Kidney (tissue), 14 donors: ENCODE measurements around the gene BST1. TPM values are rescaled to one million over a fixed set of nuclear protein-coding genes. Genes with fewer than 3 reads are reported as not detected.

Source experiments
- DNase-seq, 5 donors: peaks; one replicate each; pipeline ENCODE4 v3.0.0-alpha.2; 2013 to 2020
- FAIRE-seq: peaks from 2 replicates; lab custom pipeline; 2012; peaks lifted over from hg19 to GRCh38; lab: Jason Lieb, UNC
- H3K27ac ChIP-seq, 2 donors: one replicate each; pipeline ENCODE4 v1.7.0; 2013; ENCODE audit warnings: low read depth in 2 of 2, low read length in 2 of 2, inconsistent platforms in 1 of 2
- H3K27me3 ChIP-seq: one replicate; pipeline ENCODE4 v1.7.1; 2013; ENCODE audit warnings: low read length, inconsistent platforms; ENCODE audit not compliant: control insufficient read depth, insufficient read depth
- H3K36me3 ChIP-seq, 3 donors: one replicate each; pipeline versions ENCODE4 v1.7.0 to v1.7.1; 2013; ENCODE audit warnings: low read length in 3 of 3, control low read depth in 1 of 3, inconsistent platforms in 1 of 3; ENCODE audit not compliant: insufficient read depth in 3 of 3, control insufficient read depth in 2 of 3
- H3K4me1 ChIP-seq, 3 donors: one replicate each; pipeline versions ENCODE4 v1.7.0 to v1.7.1; 2013; ENCODE audit warnings: low read length in 3 of 3, inconsistent platforms in 1 of 3, low read depth in 1 of 3; ENCODE audit not compliant: control insufficient read depth in 2 of 3, insufficient read depth in 2 of 3
- H3K4me3 ChIP-seq, 3 donors: one replicate each; pipeline versions ENCODE4 v1.7.0 to v1.8.1; 2013; ENCODE audit warnings: low read length in 3 of 3, control low read depth in 1 of 3, inconsistent platforms in 1 of 3
- H3K9ac ChIP-seq, 3 donors: one replicate each; pipeline versions ENCODE4 v1.7.0 to v1.7.1; 2013; ENCODE audit warnings: low read length in 3 of 3, control low read depth in 1 of 3, inconsistent platforms in 1 of 3
- H3K9me3 ChIP-seq, 3 donors: one replicate each; pipeline versions ENCODE4 v1.7.0 to v1.7.1; 2013; ENCODE audit warnings: low read length in 3 of 3, control low read depth in 1 of 3, inconsistent platforms in 1 of 3; ENCODE audit not compliant: control insufficient read depth in 2 of 3, insufficient read depth in 1 of 3
- intact Hi-C: fragments of 100-400 bp; cut with DNase I; formaldehyde crosslinking; loops from one replicate; pipeline ENCODE4 v1.11.1; 2022
- polyA plus RNA-seq: library from polyadenylated mRNA; stranded (reverse); fragments of 350-450 nt; fragmentation: Illumina TruSeq; extraction: RNeasy Lipid Tissue Mini Kit (QIAGEN cat#74804); gene quantifications from one replicate; pipeline ENCODE4 v1.2.3, GENCODE V29; 2014; ENCODE audit warnings: low read depth, low replicate concordance; ENCODE audit not compliant: insufficient read depth
- total RNA-seq: library from RNA; stranded (reverse); fragmentation: NEBNext Ultra II Directional; extraction: Animal tissue kit (Norgen Biotek cat#: 25700); gene quantifications from one replicate; pipeline ENCODE4 v1.2.1, GENCODE V29; 2021
- TF ChIP-seq, protein P1 (sequence below): IDR thresholded peaks from 3 replicates; pipeline ENCODE4 v1.5.1; 2012; ENCODE audit warnings: mild to moderate bottlenecking, moderate library complexity, borderline replicate concordance; ENCODE audit not compliant: insufficient read depth; ENCODE audit errors: extremely low read depth
- donor health status: control.
- donor health status: control.
- donor health status: control.
- donor health status: control.
- donor health status: control.
- donor health status: DM: yes; HTN: yes; CAD: no.
- donor health status: Normal renal cell carcinoma (clear cell type).

BST1 gene
- total and polyA plus RNA-seq, 2 donors from 2014 or later, result 5.3 to 19.0 TPM

DNA sequence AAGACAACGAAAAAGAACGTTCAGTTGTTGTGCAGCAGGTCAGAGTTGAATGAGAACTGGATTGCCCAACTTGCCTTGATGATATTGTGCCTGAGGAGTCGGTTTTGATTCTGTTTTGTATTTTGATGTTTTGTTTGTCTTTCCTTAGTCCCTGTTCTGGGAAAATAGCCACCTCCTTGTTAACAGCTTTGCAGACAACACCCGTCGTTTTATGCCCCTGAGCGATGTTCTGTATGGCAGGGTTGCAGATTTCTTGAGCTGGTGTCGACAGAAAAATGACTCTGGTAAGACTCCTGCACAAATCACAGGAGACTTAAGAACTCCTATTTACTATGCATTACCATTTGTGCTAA lies 4.5 kb downstream of the BST1 start:
- Histone ChIP-seq H3K9ac (no peak overlapping the region), H3K4me1 (peaks cover 0 to 1% (median 0%) of the 10 kb centered on the region in 3 donors), H3K9me3 (no peaks in the 10 kb centered on the region), H3K4me3 (no peak overlapping the region), H3K27ac (no peak overlapping the region), H3K36me3 (no peaks in the 10 kb centered on the region), H3K27me3 (no peaks in the 10 kb centered on the region)
- intact Hi-C loops, result no loop called here
- FAIRE-seq (no peak), DNase-seq (no peak)
- TF ChIP-seq, protein P1, sequence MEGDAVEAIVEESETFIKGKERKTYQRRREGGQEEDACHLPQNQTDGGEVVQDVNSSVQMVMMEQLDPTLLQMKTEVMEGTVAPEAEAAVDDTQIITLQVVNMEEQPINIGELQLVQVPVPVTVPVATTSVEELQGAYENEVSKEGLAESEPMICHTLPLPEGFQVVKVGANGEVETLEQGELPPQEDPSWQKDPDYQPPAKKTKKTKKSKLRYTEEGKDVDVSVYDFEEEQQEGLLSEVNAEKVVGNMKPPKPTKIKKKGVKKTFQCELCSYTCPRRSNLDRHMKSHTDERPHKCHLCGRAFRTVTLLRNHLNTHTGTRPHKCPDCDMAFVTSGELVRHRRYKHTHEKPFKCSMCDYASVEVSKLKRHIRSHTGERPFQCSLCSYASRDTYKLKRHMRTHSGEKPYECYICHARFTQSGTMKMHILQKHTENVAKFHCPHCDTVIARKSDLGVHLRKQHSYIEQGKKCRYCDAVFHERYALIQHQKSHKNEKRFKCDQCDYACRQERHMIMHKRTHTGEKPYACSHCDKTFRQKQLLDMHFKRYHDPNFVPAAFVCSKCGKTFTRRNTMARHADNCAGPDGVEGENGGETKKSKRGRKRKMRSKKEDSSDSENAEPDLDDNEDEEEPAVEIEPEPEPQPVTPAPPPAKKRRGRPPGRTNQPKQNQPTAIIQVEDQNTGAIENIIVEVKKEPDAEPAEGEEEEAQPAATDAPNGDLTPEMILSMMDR, result no peak

DNA sequence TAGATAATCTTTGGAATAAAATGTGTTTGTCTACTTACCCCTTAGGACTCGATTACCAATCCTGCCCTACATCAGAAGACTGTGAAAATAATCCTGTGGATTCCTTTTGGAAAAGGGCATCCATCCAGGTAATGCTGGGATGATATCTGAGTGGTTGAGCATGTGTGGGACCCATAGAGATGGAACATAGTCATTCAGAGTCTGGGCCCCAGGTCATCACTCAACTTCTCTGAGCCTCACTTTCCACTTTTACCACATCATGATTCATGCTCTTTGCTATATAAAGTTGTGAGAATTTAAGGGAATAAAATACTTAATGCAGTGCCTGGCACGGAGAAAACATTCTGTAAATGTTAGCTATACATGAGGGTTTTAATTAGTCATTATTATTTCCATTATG lies 8.9 kb downstream of the BST1 start:
- Histone ChIP-seq H3K27ac (no peak overlapping the region), H3K27me3 (no peaks in the 10 kb centered on the region)
- intact Hi-C loops, result no loop called here

DNA sequence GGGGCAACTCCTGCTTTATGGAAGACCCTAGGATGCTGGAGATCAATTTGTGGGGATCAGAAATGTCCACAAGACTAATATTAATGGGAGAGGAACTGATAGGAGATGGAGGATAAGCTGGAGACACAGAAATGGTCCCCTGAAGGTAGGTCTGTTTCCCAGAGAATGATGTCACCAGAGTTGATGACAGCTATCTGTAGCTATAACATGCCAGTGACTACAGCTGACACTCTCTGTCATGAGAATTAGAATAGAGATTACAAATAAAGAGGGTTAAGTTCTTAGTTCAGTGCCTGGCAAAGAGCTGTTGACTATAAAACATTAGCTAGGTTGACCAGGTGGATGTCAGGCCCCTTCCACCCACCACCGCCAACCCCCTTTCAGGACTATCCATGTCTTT lies 9.3 kb downstream of the BST1 start:
- no peaks in the 10 kb centered on the region for H3K4me1 ChIP-seq
- TF ChIP-seq, protein P1, result no peak
- intact Hi-C loops, result no loop called here
- DNase-seq (no peak), FAIRE-seq (no peak)
- H3K9ac ChIP-seq, result no peak overlapping the region
- H3K4me3 ChIP-seq, result no peak overlapping the region
- no peak overlapping the region for H3K27ac ChIP-seq
- no peaks in the 10 kb centered on the region for H3K36me3 ChIP-seq
- H3K27me3 ChIP-seq, result no peaks in the 10 kb centered on the region
- no peaks in the 10 kb centered on the region for H3K9me3 ChIP-seq

More for the DNA sequence above, 8.9 kb downstream of the BST1 start:
- Histone ChIP-seq H3K4me3 (no peak overlapping the region), H3K9ac (no peak overlapping the region), H3K4me1 (no peaks in the 10 kb centered on the region), H3K36me3 (no peaks in the 10 kb centered on the region), H3K9me3 (no peaks in the 10 kb centered on the region)
- TF ChIP-seq, protein P1, result no peak
- DNase-seq (no peak), FAIRE-seq (no peak)

DNA sequence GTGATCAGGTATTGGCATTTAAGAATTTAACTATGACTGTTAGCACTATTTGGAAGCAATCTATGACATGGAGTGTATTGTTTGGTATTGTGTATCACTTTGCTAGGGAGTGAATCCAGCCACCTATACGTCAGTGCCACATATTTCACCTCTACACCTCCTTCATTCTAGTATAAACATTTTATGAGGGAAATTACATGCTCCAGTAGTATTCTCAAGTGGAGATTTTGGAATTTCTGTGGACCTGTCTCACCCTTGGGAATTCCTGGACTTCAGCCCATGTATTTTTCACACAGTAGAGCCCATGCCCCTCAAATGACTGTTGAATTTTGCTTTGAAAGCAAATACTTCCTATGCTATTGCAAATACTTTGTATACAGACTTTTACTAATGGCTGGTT lies 11.3 kb downstream of the BST1 start:
- no peak for FAIRE-seq
- DNase-seq, result peak in 2 of 5 donors; percentile 25
- H3K4me3 ChIP-seq, result no peak overlapping the region
- no peaks in the 10 kb centered on the region for H3K27me3 ChIP-seq
- no peak overlapping the region for H3K9ac ChIP-seq
- intact Hi-C loops, result no loop called here
- no peaks in the 10 kb centered on the region for H3K36me3 ChIP-seq
- H3K9me3 ChIP-seq, result no peaks in the 10 kb centered on the region
- TF ChIP-seq, protein P1, result no peak
- H3K4me1 ChIP-seq, result peaks cover 0 to 2% (median 0%) of the 10 kb centered on the region in 3 donors
- H3K27ac ChIP-seq, result no peak overlapping the region
